GM18951 (cell line): Measurements from ENCODE around the gene SMPD1.

Experiments used
- POLR2A ChIP-seq: IDR thresholded peaks from 4 replicates; pipeline ENCODE4 v1.6.1; 2011; ENCODE audit warnings: mild to moderate bottlenecking; ENCODE audit not compliant: insufficient read length, insufficient read depth; ENCODE audit errors: extremely low read depth
- in situ Hi-C: fragments of 300-500 bp; cut with MboI; formaldehyde crosslinking; loops from one replicate; pipeline ENCODE4 v1.12.0; 2022; ENCODE audit warnings: low sequenced_read_pairs, mixed read lengths, inconsistent platforms; ENCODE audit not compliant: unreplicated experiment

The SMPD1 gene

DNA sequence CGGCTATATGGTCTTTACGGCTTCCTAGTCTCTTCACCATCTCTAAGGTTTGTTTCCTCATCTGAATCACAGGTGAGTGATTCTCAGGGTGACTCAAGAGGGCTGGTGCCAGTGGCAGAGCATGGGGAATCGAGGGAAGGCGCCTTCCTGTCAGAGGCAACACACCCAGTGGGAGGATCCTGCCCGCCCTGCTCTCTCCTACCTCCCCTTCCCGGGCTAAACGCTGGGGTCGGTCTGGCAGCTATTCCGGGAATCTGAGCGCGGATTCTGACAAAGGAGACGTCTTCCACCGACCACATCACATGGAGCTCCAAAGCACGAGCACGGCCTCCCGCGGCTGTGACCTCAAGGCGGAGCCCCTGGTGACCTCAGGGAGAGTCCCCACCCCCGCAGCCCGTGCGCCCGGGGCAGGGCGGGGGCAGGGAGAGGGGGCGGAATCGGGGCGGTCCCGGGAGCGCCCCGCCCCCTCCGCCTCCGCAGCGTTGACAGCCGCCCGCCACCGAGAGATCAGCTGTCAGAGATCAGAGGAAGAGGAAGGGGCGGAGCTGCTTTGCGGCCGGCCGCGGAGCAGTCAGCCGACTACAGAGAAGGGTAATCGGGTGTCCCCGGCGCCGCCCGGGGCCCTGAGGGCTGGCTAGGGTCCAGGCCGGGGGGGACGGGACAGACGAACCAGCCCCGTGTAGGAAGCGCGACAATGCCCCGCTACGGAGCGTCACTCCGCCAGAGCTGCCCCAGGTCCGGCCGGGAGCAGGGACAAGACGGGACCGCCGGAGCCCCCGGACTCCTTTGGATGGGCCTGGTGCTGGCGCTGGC lies at the start of gene SMPD1:
Gene SMPD1, plus strand, starts transcription at position 570 of the 813 bp plus-strand sequence. Its CDS starts 125 bp downstream, at position 695.
- in situ Hi-C loops: no loop called here

DNA sequence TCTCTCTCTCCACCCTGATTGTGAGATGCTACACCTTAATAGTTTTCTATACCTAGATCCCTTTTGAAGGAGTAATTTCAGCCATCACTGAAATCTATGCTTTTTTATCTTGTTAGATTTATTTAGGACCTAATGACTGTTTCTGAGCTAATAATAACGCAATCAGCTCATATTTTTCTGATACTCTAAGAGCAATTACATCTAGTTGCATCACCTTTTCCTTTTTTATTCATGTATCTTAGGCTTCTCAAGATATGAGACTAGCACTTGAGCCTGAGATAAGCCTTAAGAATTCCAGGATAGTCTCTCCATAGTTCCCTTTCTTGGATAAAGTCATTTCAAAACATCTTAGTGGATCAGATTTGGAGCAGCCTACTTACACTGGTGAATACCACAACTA lies 44.9 kb upstream of the SMPD1 start:
- in situ Hi-C loops: no loop called here
- no peak for TF ChIP-seq POLR2A

More for the DNA sequence above, at the start of gene SMPD1:
- peak; percentile 86 for TF ChIP-seq POLR2A

DNA sequence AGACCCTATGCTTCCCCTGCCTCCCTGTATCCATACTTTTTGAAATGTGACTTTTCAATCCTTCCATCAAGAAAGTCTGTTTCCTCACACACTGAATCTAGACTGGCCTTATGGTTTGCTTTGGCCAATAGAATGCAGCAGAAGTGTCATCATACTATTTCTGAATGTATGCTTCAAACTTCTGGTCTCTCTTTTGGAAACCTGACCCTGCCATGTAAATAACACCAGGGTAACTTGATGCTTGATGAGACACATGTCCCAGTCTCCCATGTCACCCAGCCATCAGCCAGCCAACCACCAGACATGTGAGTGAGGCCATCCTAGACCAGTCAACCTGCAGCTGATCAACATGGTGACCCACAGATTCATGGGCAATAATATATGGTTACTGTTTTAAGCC lies 40.2 kb upstream of the SMPD1 start:
- in situ Hi-C loops: loop anchor here (10.0 kb wide), 1 partner anchor 325 kb away; no protein-coding TSS in a partner anchor
- TF ChIP-seq POLR2A: no peak

DNA sequence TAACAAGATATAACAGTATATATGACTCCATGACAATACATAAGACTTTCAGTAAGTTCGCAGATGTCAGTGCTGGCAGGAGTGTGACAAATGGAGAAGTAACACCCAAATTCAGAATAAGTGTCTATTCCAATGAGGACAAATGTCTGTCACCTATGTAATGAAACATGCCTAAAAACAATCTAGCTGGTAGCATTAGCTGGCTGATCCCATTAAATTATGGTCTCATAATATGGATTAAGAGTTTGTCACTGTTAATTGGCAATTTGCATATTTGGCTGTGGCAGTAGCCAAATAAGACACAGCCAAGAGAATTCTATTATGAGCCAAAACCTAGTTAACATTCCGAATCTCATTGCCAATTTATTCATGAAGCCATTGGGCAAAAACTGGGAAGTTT lies 39.8 kb upstream of the SMPD1 start:
- in situ Hi-C loops: loop anchor here (10.0 kb wide), 1 partner anchor 326 kb away; no protein-coding TSS in a partner anchor
- TF ChIP-seq POLR2A: no peak

DNA sequence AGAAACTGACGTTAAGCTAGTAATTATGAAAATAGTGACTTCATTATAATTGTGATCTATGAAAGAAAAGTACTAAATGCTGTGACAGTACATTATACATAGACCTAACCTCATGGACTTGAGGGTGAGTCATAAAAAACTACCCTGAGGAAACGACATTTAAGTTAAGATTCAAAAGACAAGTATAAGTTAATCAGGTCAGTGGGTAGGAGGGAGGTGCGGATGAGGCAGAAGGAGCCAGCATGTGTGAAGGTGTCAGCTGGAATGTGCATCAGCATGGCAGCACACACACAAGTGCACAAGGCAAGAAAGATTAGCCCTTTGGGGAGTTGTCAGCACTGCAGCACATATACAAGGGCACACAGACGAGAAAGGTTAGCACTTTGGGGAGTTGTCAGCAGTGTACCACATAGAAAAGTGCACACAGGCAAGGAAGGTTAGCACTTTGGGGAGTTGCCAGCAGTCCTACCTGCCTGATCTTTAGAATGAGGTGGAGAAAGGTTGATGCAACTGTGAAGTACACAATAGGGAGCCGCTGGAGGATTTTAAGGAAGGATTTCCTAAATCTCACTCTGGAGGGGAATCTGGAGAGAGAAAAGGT lies 38.4 kb upstream of the SMPD1 start:
- TF ChIP-seq POLR2A: no peak
- in situ Hi-C loops: loop anchor here (10.0 kb wide), 1 partner anchor 327 kb away; no protein-coding TSS in a partner anchor

DNA sequence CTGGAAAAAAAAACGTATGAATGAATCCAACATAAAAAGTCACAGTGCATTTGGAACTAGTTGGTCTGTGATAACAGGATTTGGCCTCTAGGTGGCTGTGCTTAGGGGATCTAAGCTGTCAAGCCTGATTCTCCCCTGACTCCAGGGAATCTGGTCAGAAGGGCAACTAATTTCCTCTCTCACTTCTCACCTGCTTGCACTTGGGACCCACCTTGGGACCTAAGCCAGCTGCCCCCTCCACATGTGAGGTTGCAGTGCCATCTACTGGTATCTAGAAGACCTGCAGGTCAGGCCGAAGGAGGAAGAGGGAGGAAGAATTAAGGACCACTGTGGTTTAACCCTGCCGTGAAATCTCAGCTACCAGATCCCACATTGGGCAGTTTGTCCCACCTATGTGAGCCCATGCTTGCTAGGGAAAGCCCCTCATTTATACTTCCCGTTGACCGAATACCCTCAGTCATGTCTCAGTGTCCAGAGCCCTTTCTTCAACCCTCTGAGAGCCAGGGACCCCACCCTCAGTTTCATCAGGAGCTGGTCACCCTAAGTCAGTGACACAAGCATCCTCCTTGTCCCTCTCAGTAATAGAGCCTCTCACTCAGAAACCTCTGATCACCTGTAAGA lies 36.8 kb upstream of the SMPD1 start:
- in situ Hi-C loops: loop anchor here (10.0 kb wide), 1 partner anchor 329 kb away; no protein-coding TSS in a partner anchor
- no peak for TF ChIP-seq POLR2A

DNA sequence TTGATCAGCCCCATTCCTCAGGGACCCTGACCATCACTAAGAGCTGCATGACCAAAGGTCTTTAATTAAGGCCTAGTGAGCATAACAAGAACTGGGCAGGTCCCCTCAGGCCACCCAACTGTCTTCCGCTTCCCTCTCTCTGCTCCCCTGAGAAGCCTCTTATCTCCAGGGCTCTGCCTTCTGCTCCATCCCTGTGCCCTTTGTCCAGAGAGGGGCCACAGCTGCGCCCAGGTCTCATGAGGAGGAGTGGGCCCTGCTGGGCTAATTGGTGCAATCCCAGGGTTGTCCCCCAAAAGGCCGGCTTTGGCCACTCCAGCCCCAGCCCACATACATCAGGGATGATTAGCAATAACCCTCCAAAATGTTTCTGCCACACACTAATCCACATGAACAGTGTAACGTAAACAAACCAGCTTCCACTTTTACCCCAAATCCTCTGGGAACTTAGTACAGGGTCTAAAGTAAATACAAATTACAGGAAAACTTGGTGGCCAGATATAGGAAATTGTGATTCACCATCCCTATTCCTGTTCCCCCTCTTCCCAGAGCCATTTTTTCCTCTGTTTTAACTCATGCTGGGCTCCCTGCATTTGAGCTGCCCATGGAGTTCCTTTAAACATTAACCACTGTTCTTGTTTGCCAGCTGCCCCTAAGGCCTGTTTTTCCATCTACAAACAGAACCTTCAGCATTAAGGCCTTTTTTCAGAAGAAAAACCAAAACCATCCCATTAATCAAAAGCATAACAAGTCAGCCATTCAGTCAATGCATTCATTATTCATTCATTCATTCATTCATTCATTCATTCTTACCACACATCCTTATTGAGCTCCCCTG lies 35.4 kb upstream of the SMPD1 start:
- in situ Hi-C loops: loop anchor here (10.0 kb wide), 1 partner anchor 330 kb away; no protein-coding TSS in a partner anchor
- no peak for TF ChIP-seq POLR2A

DNA sequence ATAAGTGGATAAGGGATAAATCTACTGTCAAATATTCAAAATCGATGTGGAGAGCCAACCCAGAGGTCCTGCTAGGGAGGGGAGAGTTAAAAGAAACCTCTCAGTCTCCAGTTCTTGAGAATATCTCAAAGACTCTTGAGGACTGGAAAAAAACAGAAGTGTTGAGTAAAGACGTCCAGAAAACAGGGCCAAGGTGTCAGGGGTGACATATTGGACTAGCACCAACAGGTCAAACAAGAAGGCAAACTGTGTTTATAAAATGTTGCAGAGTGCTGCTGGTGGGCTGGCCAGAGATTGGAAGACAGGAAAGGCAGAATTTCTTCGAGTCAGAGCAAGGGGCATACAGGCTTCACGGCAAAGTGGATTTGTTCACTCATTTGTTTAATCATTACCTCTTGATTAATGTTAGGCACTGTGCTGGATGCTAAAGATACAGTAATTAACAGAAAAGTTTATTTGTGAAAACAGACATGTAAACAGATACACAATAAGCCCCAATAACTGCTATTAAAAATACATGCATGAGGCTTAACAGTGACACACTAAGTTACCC lies 33.7 kb upstream of the SMPD1 start:
- in situ Hi-C loops: loop anchor here (10.0 kb wide), 1 partner anchor 332 kb away; no protein-coding TSS in a partner anchor

DNA sequence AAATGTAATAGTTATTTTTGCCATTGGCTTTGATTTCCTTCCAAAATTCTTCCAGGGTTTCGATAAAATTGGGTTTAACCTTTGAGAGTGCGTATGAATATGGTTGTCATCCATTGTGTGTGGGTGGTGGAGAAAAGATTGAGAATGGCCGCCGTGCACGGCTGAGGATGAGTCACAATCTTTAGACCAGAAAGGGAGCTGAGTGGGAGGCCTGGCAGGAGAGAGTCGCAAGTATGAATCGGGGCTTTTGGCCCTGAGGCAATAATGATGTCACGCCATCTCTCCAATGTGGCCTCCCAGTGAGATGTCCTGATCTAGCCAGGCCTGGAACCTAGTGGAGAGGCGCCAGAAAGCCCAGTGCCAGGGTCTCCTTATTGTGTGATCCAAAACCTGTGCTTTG lies 33.1 kb upstream of the SMPD1 start:
- no peak for TF ChIP-seq POLR2A
- in situ Hi-C loops: loop anchor here (10.0 kb wide), 1 partner anchor 332 kb away; no protein-coding TSS in a partner anchor

More for the DNA sequence above, 33.7 kb upstream of the SMPD1 start:
- TF ChIP-seq POLR2A: no peak

DNA sequence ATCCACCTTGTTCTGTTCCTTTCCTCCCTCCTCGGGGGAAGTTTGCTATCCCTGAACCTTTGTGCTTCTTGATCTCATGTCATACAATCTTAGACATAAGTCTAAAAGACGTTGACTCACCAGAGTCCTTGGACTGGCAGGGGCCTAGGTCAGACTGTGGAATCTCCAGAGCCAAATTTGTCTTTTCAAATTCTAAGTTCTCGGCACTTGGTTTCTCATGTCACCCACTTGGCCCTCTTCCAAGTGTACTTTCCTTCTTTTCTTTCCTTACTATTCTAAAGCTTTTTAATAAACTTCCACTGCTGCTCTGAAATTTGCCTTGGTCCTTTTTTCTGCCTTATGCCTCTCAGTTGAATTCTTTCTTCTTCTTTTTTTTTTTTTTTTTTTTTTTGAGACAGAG lies 30.1 kb upstream of the SMPD1 start:
- in situ Hi-C loops: no loop called here
- TF ChIP-seq POLR2A: no peak

DNA sequence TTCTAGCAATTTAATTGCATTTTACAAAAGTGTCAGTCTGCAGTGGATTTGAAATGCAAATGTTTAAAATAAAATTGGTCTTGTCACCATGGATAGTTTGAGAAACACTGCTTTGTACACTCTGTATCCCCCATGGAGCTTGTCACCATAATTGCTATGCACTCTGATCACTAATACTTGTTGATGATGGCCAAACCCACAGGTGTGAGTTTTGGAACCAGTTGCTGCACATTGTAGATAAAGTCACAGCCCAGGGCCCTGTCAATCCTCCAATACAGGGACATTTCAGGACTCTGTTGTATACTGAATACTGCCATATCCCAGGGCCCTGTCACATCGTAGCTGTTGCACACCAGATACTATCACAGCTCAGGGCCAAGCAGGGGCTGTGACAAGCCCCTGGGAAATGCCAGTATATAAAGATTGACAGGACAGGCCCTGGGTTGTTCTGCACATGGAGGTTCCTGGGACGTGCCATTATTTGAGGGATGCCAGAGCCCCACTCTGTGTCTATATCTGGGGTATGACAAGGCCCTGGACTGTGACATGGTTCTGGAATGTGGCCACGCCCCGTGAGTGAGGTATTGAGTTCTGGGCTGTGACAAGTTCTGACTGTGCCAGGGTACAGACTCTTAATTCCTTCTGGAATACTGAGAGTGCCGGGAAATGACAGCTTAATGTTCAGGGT lies 27.9 kb upstream of the SMPD1 start:
- in situ Hi-C loops: no loop called here
- no peak for TF ChIP-seq POLR2A
